SK-N-SH (cell line): ENCODE measurements around the gene CACNA1D. TPM values are rescaled to one million over a fixed set of nuclear protein-coding genes. Genes with fewer than 3 reads are reported as not detected.

Experiments
- CTCF ChIA-PET: fragments of 300-600, 350-600 bp; formaldehyde crosslinking; extraction: SDS; loops from one replicate; lab custom pipeline; 2021; lab: Yijun Ruan, JAX
- POLR2A ChIA-PET: fragments of 350-600 bp; sonication (Branson Sonifier 250); formaldehyde crosslinking; extraction: SDS; loops from one replicate; lab custom pipeline; 2020; ENCODE audit warnings: antibody characterized with exemption, inconsistent platforms; lab: Yijun Ruan, JAX
- DNase-seq: peaks from one replicate; pipeline ENCODE4 v3.0.0; 2012
- H2AFZ ChIP-seq: fragments of 200-600 bp; sonication (generic); 2 replicates; pipeline ENCODE4 v1.8.1; 2016; ENCODE audit warnings: antibody characterized with exemption, mild to moderate bottlenecking, low read depth
- H3F3A ChIP-seq: fragments of 200-600 bp; sonication (generic); replicated peaks from 2 replicates; pipeline ENCODE3; 2016; ENCODE audit warnings: antibody characterized with exemption, mild to moderate bottlenecking; ENCODE audit not compliant: insufficient read depth
- H3K27ac ChIP-seq, 2 experiments: fragments of 200-500 bp in 1 of 2; fragments of 200-600 bp in 1 of 2; sonication (Bioruptor generic) in 1 of 2; sonication (generic), shearing (Covaris generic) in 1 of 2; 2 replicates each; pipeline versions ENCODE4 v1.5.1 to v1.6.1; 2014 to 2016; ENCODE audit warnings: low read depth in 2 of 2, inconsistent platforms in 1 of 2, low read length in 1 of 2, mild to moderate bottlenecking in 1 of 2, mixed read lengths in 1 of 2
- H3K27me3 ChIP-seq: fragments of 200-600 bp; sonication (generic), shearing (Covaris generic); 2 replicates; pipeline ENCODE4 v1.6.1; 2016; ENCODE audit warnings: mixed run types; ENCODE audit not compliant: insufficient read depth
- H3K36me3 ChIP-seq, 2 experiments: fragments of 200-500 bp in 1 of 2; fragments of 200-600 bp in 1 of 2; sonication (Bioruptor generic) in 1 of 2; sonication (generic) in 1 of 2; replicated peaks in 1 of 2; 2 replicates each; pipeline versions ENCODE3 to v1.5.1; 2014 to 2016; ENCODE audit warnings: low read length in 1 of 2, mild to moderate bottlenecking in 1 of 2; ENCODE audit not compliant: insufficient read depth in 2 of 2, control insufficient read depth in 1 of 2
- H3K4me1 ChIP-seq, 2 experiments: fragments of 200-500 bp in 1 of 2; fragments of 200-600 bp in 1 of 2; sonication (Bioruptor generic) in 1 of 2; sonication (generic), shearing (Covaris generic) in 1 of 2; 2 replicates each; pipeline versions ENCODE4 v1.5.1 to v1.6.1; 2014 to 2016; ENCODE audit warnings: low read depth in 1 of 2, low read length in 1 of 2, mixed run types in 1 of 2; ENCODE audit not compliant: insufficient read depth in 2 of 2, control insufficient read depth in 1 of 2
- H3K4me2 ChIP-seq: fragments of 200-600 bp; sonication (generic), shearing (Covaris generic); 2 replicates; pipeline ENCODE4 v1.6.1; 2017; ENCODE audit warnings: mixed run types
- H3K4me3 ChIP-seq, 2 experiments: fragments of 200-500 bp in 1 of 2; fragments of 200-600 bp in 1 of 2; sonication (Bioruptor generic) in 1 of 2; sonication (generic), shearing (Covaris generic) in 1 of 2; 2 replicates each; pipeline versions ENCODE4 v1.5.1 to v1.8.1; 2014 to 2016; ENCODE audit warnings: low read depth in 2 of 2, inconsistent platforms in 1 of 2, low read length in 1 of 2, mild to moderate bottlenecking in 1 of 2, mixed read lengths in 1 of 2, moderate library complexity in 1 of 2
- H3K79me2 ChIP-seq: fragments of 200-600 bp; sonication (generic); 2 replicates; pipeline ENCODE4 v1.8.1; 2017; ENCODE audit warnings: mild to moderate bottlenecking; ENCODE audit not compliant: insufficient read depth
- H3K9ac ChIP-seq: fragments of 200-600 bp; sonication (generic); 2 replicates; pipeline ENCODE4 v1.6.1; 2017; ENCODE audit warnings: mixed run types
- H3K9me2 ChIP-seq: fragments of 200-600 bp; sonication (generic); 2 replicates; pipeline ENCODE4 v1.6.1; 2017; ENCODE audit warnings: mixed run types
- H3K9me3 ChIP-seq: fragments of 200-600 bp; sonication (generic); 2 replicates; pipeline ENCODE4 v1.6.1; 2017; ENCODE audit warnings: mixed run types, mild to moderate bottlenecking, moderate library complexity
- H4K20me1 ChIP-seq: fragments of 200-600 bp; sonication (generic); 2 replicates; pipeline ENCODE4 v1.6.1; 2017; ENCODE audit warnings: mild to moderate bottlenecking, mixed run types; ENCODE audit not compliant: insufficient read depth
- CHD2 ChIP-seq: fragments of 150-350 bp; IDR thresholded peaks from 2 replicates; pipeline ENCODE4 v1.6.1; 2018; ENCODE audit warnings: low read length; ENCODE audit not compliant: partially characterized antibody
- GABPA ChIP-seq: IDR thresholded peaks from 2 replicates; pipeline ENCODE4 v1.4.0; 2012; ENCODE audit warnings: low read depth, mild to moderate bottlenecking
- GATA2 ChIP-seq: sonication (generic); formaldehyde crosslinking; IDR thresholded peaks from 2 replicates; pipeline ENCODE4 v1.5.0; 2020; ENCODE audit warnings: mild to moderate bottlenecking, missing genetic modification reagents
- MEF2A ChIP-seq: IDR thresholded peaks from 2 replicates; pipeline ENCODE4 v1.4.0; 2012; ENCODE audit warnings: low read depth, borderline replicate concordance
- NFIC ChIP-seq: IDR thresholded peaks from 2 replicates; pipeline ENCODE4 v1.4.0; 2012; ENCODE audit warnings: borderline replicate concordance
- RCOR1 ChIP-seq: fragments of 150-350 bp; IDR thresholded peaks from 2 replicates; pipeline ENCODE4 v1.6.1; 2017; ENCODE audit warnings: antibody characterized with exemption, low read length
- SIN3A ChIP-seq: IDR thresholded peaks from 2 replicates; pipeline ENCODE4 v1.6.1; 2012; ENCODE audit warnings: low read depth, mild to moderate bottlenecking, low read length, moderate library complexity, borderline replicate concordance
- SMC3 ChIP-seq: IDR thresholded peaks from 2 replicates; pipeline ENCODE4 v1.6.1; 2012; ENCODE audit warnings: low read depth, low read length, improper control_type of control experiment
- WGBS: methylation state at CpG from one replicate; pipeline ENCODE4 v1.1.6; 2017; ENCODE audit warnings: low lambda C conversion rate; 5-methylcytosine and 5-hydroxymethylcytosine counted together
- polyA plus RNA-seq, 3 experiments: library from polyadenylated mRNA; depleted of rRNA; stranded (reverse); fragments of >200 nt; gene quantifications; 2 replicates each; pipeline ENCODE4 v1.2.3, GENCODE V29; 2012
- TF ChIP-seq, protein P1 (sequence below): fragments of 150-350 bp; IDR thresholded peaks from 2 replicates; pipeline ENCODE4 v1.6.1; 2016; ENCODE audit warnings: mild to moderate bottlenecking, low read depth, low read length
- TF ChIP-seq, protein P2 (sequence below): IDR thresholded peaks from 2 replicates; pipeline ENCODE4; 2012
- TF ChIP-seq, protein P3 (sequence below): IDR thresholded peaks from 2 replicates; pipeline ENCODE4 v1.4.0; 2012; ENCODE audit warnings: low read depth, borderline replicate concordance
- TF ChIP-seq, protein P4 (sequence below): fragments of 150-350 bp; IDR thresholded peaks from 2 replicates; pipeline ENCODE4 v1.6.1; 2017; ENCODE audit warnings: antibody characterized with exemption, low read length, low read depth, borderline replicate concordance
- TF ChIP-seq, protein P5 (sequence below): IDR thresholded peaks from 2 replicates; pipeline ENCODE4 v1.4.0; 2012; ENCODE audit warnings: low read depth, borderline replicate concordance

The CACNA1D gene
- polyA plus RNA-seq, 1 of the 3 experiments (the other 2 are of a cell fraction): 0.12 TPM

DNA sequence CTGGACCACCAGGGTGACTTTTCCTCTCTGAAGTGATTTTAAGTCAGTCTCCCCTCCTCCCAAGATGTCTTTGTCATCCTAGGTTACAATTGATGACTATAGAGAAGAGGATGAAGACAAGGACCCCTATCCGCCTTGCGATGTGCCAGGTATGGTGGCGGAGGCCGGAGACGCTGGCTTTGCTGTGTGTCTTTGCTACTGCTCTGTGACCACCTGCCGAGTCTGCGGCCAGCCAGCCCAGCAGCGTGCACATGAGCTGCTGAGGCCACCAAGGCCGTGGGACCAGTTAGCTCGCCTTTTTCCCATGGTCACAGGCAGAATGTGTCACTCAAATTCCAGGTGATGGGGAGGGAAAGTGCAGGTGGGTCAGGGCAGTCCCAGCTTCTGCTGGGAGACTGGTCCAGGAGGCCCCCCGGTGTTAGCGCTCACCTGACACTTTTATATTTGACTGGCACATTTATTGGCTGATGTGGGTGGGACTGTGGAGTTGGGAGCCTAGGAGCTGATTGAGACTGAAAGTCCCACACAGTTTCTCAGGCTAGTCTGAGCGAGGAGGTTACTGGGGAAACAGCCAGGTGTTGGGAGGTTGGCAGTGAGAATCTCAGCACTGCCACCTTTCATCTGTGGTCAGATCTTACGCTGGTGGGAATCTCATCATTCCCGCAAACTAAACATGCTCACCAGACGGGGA, 237.7 kb downstream of the CACNA1D start:
- Histone ChIP-seq H3K36me3 (no peaks in the 10 kb centered on the region), H3K4me3 (no peak overlapping the region), H3F3A (no peaks in the 10 kb centered on the region), H3K79me2 (no peaks in the 10 kb centered on the region), H2AFZ (no peak overlapping the region), H4K20me1 (no peaks in the 10 kb centered on the region), H3K4me2 (no peak overlapping the region), H3K4me1 (peaks cover 0 to 15% of the 10 kb centered on the region in 2 experiments; a peak in 2 of 4 replicates), H3K9me2 (no peaks in the 10 kb centered on the region)
- POLR2A ChIA-PET: no interaction called here
- DNase-seq: no peak
- WGBS: 79% methylated on average over 11 of the region's 16 CpGs
- TF ChIP-seq SIN3A (no peak), RCOR1 (no peak), GATA2 (CRISPR knock-in tag) (no peak), MEF2A (no peak), SMC3 (no peak), NFIC (no peak)
- TF ChIP-seq, protein P1, sequence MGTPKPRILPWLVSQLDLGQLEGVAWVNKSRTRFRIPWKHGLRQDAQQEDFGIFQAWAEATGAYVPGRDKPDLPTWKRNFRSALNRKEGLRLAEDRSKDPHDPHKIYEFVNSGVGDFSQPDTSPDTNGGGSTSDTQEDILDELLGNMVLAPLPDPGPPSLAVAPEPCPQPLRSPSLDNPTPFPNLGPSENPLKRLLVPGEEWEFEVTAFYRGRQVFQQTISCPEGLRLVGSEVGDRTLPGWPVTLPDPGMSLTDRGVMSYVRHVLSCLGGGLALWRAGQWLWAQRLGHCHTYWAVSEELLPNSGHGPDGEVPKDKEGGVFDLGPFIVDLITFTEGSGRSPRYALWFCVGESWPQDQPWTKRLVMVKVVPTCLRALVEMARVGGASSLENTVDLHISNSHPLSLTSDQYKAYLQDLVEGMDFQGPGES: no peak
- TF ChIP-seq, protein P2, sequence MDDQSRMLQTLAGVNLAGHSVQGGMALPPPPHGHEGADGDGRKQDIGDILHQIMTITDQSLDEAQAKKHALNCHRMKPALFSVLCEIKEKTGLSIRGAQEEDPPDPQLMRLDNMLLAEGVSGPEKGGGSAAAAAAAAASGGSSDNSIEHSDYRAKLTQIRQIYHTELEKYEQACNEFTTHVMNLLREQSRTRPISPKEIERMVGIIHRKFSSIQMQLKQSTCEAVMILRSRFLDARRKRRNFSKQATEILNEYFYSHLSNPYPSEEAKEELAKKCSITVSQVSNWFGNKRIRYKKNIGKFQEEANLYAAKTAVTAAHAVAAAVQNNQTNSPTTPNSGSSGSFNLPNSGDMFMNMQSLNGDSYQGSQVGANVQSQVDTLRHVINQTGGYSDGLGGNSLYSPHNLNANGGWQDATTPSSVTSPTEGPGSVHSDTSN: no peak
- TF ChIP-seq, protein P3, sequence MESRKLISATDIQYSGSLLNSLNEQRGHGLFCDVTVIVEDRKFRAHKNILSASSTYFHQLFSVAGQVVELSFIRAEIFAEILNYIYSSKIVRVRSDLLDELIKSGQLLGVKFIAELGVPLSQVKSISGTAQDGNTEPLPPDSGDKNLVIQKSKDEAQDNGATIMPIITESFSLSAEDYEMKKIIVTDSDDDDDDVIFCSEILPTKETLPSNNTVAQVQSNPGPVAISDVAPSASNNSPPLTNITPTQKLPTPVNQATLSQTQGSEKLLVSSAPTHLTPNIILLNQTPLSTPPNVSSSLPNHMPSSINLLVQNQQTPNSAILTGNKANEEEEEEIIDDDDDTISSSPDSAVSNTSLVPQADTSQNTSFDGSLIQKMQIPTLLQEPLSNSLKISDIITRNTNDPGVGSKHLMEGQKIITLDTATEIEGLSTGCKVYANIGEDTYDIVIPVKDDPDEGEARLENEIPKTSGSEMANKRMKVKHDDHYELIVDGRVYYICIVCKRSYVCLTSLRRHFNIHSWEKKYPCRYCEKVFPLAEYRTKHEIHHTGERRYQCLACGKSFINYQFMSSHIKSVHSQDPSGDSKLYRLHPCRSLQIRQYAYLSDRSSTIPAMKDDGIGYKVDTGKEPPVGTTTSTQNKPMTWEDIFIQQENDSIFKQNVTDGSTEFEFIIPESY: no peak
- TF ChIP-seq, all 33 proteins: peak for 0
- no peak overlapping the region for H3K9ac ChIP-seq
- CTCF ChIA-PET: interaction anchor here (1.6 kb wide), 1 partner anchor 22 kb away, joined by 6 read pairs; no protein-coding TSS in a partner anchor
- no peak overlapping the region for H3K27ac ChIP-seq
- no peaks in the 10 kb centered on the region for H3K9me3 ChIP-seq
- H3K27me3 ChIP-seq: no peaks in the 10 kb centered on the region

DNA sequence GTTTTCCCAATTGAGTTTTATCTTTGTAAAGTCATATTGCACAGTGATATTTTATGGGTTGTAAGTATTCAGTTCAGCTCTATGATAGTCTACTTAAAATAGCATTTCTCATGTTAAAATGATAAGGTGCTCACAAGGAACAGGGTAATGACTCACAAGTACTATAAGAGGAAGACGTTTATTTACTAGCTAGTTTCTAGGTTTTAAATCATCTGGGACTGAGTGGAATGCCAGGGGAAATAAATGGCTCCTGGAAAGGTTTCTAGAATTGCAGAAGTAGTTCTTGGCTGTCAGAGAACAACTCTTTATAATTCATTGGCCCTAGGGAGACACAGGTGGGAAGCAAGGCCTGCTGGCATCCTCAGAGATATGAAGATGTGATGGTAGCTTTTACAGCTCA, 239.0 kb downstream of the CACNA1D start:
- Histone ChIP-seq H3K9me2 (no peaks in the 10 kb centered on the region), H3K79me2 (no peaks in the 10 kb centered on the region), H3K4me3 (no peak overlapping the region), H3K9ac (no peak overlapping the region), H3K36me3 (no peaks in the 10 kb centered on the region), H3F3A (no peaks in the 10 kb centered on the region), H2AFZ (no peak overlapping the region), H3K4me1 (peaks cover 0 to 15% of the 10 kb centered on the region in 2 experiments; a peak in 2 of 4 replicates), H3K9me3 (no peaks in the 10 kb centered on the region), H3K27me3 (no peaks in the 10 kb centered on the region), H3K4me2 (no peak overlapping the region), H3K27ac (no peak overlapping the region), H4K20me1 (no peaks in the 10 kb centered on the region)
- TF ChIP-seq, protein P4, sequence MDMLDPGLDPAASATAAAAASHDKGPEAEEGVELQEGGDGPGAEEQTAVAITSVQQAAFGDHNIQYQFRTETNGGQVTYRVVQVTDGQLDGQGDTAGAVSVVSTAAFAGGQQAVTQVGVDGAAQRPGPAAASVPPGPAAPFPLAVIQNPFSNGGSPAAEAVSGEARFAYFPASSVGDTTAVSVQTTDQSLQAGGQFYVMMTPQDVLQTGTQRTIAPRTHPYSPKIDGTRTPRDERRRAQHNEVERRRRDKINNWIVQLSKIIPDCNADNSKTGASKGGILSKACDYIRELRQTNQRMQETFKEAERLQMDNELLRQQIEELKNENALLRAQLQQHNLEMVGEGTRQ: no peak
- TF ChIP-seq MEF2A (no peak), GABPA (no peak), NFIC (no peak), GATA2 (CRISPR knock-in tag) (no peak), CHD2 (no peak)
- TF ChIP-seq, protein P5, sequence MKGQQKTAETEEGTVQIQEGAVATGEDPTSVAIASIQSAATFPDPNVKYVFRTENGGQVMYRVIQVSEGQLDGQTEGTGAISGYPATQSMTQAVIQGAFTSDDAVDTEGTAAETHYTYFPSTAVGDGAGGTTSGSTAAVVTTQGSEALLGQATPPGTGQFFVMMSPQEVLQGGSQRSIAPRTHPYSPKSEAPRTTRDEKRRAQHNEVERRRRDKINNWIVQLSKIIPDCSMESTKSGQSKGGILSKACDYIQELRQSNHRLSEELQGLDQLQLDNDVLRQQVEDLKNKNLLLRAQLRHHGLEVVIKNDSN: no peak
- TF ChIP-seq, protein P2: no peak
- TF ChIP-seq, protein P1: no peak
- 23% methylated on average over 1 of the region's 1 CpG for WGBS
- POLR2A ChIA-PET: no interaction called here
- CTCF ChIA-PET: interaction anchor here (0.7 to 1.3 kb wide), 2 partner anchors 9 to 23 kb away, joined by 3 read pairs; no protein-coding TSS in a partner anchor
- DNase-seq: no peak
